Activated gamma-delta T cell (primary cell): Measurements from ENCODE around the gene C11orf71.

Experiments used
- DNase-seq: peaks from one replicate; lab custom pipeline; 2025; lab: John Stamatoyannopoulos, UW

Gene C11orf71

GRCh38 chr11:114358716-114359115 lies 41.6 kb downstream of the C11orf71 start:
- DNase-seq: no peak

- no peak for DNase-seq
Observed at GRCh38 chr11:114354076-114354475, 46.2 kb downstream of the C11orf71 start.

GRCh38 chr11:114353443-114353842 lies 46.9 kb downstream of the C11orf71 start:
- no peak for DNase-seq

GRCh38 chr11:114350022-114350421 lies 50.3 kb downstream of the C11orf71 start:
- DNase-seq: no peak
